HG03135 (cell line): Measurements from ENCODE around the gene KRTAP5-1.

Experiments
- ATAC-seq: cut with Tn5 transposase; IDR thresholded peaks from one replicate; pipeline ENCODE4 v1.9.1; 2021; ENCODE audit warnings: mild to moderate bottlenecking, moderate library complexity; ENCODE audit not compliant: unreplicated experiment

Gene KRTAP5-1

DNA sequence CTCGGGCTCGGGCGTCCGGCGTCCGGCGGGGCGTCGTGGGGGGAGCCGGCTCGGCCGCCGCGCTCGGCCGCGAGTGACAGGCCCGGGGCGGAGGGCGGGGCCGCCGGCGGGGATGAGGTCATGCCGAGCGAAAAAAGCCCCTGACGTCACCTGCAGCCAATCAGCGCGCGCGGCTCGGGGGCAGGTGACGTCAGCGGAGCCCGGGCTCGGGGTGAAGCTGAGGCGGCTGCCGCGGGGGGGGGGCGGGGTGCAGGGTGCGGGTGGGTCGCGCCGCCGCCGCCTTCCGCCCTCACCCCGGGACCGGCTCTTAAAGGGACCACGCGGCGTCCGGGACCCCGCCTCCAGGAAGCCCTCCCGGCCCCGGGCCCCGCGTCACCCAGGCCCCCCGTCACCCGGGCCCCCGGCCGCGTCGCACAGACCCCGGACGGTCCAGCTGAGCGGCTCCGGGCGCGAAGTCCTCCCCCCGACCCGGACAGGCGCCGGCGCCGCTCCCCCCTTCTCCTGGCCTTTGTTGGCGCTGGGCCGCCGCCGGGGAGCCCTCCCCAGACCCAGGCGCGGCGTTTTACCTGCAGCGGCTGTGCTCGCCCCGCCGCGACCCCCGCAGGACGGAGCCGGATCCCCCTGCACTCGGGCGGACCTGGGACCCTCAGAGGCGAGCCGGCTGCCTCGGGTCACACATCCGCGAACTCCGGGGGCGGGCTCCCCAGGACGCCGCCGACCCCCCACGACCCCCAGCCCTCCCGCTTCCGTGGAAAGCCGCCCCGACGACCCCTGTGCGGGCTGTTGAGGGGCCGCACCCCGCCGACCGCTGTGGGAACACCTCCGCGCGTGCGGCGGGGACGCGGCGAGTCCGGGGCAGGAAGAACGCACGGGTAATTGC lies 12.6 kb downstream of the KRTAP5-1 start, which contains the start of gene DUSP8:
DUSP8 (minus strand) TSS at position 75 of the 880 bp plus-strand sequence. CDS start 6,445 bp downstream, outside the sequence.
- ATAC-seq = peak; percentile 50

DNA sequence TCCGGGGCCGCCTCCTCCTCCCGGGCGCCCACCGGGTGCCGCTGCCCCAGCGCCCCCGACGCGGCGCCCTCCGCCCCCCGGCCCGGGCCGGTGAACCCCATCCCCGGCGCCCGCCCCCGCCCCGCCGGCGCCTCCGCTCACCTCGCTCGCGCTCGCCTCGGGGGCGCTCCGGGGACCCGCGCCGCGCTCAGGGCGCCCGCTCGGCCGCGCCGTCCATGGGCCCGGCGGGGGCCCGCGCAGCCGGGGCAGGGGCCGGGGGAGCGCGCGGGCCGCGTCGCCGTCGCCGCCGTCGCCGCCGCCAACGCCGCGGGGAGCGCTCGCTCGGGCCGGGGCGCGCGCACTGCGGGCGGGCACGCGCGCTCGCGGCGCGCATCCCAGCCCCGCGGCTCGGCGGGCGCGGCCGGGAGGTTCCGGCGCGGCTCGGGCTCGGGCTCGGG lies 13.3 kb downstream of the KRTAP5-1 start:
- ATAC-seq = no peak

DNA sequence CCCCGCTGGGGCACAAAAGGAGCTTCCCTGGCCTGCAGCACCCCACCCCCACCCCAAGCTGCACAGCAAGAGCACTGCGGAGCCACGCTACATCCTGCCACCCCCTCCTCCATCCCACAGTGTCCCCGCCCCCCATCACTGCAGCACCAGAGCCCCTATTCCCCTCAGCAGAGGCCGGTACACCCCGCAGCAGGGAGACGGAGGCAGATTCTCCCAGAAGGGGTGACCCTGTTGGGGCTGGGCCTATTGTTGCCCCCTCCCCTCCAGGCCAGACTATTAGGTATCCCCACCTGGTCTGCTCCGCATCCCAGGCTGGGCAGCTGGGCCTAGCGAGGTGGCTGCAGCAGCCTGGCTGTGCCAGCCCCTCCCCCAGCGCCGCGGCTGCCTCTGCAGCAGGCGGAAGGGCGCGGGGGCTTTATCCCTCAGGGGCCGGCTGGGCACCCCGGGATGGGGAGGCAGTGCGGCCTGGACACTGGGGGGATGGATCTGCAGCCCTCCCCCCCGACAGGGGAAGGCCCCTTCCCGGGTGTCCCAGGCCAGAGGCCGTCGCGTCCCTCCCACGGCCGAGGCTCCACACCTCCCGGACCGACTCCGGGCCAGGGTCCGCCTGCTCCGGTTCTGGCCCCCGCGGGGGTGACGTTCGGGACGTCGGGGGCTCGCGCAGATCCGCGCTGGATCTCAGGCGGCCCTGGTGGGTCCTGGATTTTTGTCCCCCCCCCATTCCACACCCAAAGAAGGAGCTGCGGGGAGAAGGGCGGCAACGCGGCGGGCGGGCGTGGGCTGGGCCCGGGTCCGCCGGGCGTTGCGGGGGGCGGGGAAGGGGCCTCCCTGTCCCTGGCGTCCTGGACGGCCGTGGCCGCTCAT lies 14.0 kb downstream of the KRTAP5-1 start:
- no peak for ATAC-seq

DNA sequence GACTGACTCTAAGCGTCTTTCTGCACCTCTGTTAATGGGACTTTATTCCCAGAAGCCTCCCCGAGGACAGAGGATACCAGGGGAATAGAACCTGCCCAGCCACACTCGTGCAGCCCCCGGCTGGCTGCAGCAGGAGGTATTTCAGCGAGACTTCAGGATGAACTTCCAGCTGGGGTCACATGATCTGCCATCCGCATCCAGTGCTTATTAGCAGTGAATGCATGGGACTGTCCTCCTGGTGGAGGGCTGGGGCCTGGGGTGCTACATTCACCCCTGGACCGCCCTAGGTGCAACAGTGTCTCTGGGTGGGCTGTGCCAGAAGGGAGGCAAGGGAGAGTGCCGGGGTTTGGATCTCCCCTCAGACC lies 14.6 kb downstream of the KRTAP5-1 start:
- ATAC-seq = no peak

DNA sequence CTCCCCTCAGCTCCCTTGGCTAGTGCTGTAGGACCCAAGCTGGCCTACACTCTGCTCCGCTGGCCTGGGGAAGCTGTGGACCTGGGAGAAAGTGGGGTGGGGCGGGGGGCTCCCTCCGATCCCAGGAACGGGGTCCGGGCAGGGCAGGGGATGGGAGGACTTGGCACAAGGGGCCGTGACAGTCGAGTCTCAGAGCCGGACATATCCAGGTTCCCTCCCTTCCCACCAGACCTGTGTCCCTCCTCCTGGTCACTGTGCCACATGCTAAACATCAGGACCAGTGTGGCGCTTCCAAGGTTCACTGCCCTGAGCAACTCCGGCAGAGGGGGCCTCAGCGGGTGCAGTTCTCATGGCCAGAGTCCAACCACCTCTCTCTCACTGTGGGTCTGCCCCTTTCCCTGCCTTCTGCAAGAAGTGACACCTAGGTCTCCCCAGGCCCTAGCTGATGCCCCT lies 15.1 kb downstream of the KRTAP5-1 start:
- ATAC-seq = no peak

DNA sequence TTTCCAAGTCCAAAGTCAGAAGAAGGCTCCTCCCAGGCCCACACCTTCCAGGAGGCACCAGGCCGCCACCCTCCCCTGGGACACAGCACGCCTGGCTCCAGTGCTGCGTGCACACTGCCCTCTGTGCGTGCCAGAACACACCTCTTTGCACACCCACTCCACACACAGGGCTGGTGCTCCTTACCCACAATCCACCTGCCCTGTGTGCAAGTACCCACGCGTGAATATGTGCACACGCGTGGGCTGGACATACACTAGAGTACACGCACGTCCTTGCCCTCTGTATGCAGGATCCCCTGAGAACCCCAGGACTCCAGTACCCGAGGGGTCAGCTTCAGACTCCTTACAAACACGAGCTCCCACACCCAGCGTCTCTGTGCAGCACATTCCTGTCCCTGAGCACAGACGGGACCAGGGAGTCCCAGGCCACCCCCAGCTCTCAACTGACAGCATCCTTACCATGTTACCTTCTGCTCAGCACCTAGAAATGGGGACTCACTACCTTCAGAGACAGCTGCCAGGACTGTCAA lies 15.8 kb downstream of the KRTAP5-1 start:
- no peak for ATAC-seq

DNA sequence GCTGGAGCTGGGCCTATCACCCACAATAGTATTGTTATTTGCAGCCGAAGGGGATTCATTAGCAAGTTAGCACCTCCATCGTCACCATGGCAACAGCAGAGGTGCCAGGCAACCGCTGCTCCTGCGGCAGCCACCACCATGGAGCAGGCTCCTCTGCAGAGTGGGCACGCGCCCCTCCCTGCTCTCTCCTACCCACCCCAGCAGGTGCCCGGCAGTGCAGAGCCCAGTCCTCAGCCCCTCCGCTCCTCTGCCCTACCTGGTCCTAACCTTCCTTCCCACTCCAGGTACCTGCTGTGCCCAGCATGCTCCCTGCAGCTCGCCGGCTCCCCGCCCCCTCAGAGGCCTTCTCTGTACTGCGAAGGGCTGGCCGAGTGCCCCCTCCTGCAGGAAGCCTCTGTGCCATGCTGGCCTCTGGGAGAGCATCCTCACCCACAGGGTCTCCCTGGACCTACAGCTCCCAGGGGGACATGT lies 16.6 kb downstream of the KRTAP5-1 start:
- ATAC-seq = no peak

DNA sequence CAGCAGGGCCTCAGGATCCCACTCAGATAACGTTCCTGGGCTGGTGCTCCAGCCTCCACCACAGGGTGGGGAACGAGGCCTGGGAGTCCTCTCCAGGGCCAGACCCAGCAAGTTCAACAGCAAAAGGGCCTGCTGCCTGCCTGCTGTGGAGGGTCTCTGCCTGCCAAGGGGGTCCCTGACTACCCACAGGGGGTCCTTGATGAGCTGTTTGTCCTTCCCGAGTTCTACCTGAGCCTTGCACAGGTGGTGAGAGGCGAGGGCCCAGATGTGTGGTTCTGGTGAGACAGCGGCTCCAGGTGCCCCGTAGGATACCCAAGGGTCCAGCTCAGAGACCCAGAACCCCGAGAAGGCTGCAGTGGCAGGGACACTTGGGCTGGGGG lies 17.4 kb downstream of the KRTAP5-1 start:
- no peak for ATAC-seq

DNA sequence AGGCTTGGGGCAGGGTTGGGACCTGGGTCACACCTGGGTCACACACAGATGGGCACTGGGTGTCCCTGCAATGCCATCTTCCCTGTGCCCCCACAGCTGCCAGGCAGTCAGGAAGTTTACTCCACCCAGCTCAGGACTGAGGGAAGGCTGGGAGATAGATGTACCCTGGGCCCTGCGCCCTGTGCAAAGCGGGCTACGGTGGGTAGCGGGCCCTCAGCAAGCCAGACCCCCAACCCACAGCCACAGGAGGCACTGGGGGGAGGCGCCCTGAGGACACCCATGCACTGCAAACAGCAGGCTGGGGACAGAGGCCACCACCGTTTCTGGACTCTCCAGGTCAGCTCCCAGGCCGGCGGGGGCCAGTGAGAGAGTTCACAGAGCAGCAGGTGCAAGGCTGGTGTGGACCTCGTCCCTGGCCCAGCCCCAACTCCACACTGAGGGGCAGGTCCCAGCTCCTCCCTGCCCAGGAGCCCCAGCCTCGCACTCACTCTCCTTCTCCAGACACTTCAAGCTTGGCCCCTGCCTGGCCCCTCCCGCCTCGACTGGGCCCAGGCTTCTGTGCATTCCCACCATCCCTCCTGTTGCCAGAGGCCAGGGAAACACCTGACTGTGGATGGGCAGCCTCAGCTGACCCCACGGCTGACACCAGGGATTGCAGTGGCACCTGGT lies 17.9 kb downstream of the KRTAP5-1 start:
- no peak for ATAC-seq

DNA sequence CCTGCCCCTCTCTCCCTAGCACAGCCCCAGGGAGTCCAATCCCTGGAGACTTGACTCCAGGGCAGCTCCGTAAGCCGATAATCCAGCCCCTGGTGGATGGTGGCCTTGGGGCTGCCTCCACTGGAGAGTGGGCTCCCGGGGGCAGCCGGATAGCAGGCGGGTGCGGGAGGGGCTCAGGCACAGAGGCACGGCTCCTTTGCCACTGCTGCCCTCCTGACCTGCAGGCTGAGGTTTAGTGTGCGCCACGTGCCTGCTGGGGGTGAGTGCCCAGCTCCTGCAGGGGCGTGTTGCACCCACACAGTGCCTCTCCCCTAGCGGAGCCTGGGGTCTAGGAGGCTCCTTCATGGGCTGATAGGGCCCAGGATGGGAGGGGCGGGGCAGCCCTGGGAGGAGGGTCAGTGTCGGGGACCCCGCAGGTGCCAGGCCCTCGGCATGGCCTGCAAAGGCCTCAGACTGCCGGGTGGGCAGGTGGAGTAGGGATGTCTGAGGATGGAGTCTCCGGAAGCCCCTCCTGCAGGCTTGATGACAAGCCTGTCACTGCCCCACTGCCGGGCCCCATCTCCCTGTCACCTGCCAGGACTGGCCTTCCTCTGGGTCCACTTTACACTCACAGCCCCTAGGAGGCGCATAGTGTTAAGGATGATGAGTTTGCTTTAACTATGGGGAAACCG lies 18.6 kb downstream of the KRTAP5-1 start:
- no peak for ATAC-seq

DNA sequence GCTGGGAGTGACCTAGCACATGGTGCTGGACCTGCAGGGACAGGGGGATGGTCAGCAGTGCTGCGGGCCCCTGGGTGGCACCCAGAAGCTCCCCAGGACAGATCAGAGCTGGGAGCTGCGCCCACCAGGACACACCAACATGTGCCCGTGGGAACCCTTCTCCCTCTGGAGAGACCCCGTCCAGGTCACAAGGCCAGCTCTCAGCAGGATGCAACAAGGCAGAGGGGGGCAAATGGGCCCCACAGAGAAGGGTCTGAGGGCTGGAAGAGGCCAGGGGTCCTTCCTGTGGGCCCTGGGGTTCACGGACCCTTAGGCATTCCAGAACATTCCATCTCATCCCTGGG lies 19.2 kb downstream of the KRTAP5-1 start:
- no peak for ATAC-seq

DNA sequence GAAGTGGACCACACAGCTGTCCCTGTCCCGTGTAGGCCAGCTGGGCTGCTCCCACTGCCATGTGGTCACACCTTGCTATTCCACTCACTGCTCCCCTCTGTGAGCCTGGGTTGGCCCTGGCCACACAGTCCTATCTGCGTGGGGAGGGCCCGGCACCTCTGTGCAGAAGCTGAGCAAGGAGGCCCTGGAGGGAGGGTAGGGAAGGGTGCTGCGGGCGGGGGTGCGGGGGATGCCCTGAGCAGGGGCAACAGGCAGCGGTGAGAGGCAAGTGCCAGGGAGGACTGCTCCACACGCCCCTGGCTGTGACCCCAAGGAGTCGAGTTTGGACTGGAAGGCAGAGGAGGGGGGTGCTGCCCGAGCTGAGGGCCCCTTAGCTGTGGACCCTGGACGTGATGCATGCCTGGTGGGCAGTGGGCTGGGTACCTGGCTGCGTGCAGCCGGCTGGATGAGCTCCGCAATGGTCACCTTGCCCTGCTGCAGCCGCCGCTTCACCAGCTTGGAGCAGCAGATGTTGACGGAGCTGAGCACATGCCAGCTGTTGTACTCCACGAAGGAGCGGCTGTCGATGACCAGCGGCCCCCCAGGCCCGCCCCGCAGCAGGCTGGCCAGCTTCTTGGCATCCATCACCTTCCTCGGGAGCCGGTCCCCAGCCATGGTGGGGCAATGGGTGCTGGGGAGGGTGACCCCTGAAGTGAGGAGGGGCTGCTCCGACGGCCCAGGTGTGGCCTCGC lies 19.7 kb downstream of the KRTAP5-1 start:
- no peak for ATAC-seq

DNA sequence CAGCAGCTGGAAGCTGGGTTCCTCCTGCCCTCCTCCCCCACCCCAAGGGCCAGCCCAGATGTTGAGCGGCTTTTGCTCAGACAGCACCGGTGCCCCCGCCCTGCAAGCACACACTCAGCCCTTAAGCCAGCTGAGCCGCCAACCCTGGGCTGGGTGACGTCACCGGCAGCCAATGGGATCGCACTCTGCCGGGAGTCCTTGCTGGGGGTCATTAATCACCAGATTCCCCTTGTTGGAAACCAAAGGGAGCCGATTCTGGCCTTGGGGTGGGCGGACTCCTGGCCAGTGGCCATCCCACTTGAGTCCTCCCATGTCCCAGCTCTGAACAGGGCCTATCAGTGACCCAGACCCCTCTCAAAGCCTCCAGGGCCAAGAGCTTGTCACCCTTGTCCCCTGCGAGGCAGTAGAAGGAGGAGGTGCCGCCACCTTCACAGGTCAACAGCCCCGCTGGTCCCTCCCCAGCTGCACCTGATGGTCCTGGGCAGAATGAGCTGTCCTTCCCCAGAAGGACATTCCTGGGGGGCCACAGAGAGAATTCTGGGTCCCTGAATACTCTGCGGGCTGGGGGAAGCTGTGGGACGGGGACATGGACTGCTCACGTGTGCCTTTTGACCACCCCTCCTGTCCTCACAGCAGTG lies 20.4 kb downstream of the KRTAP5-1 start:
- no peak for ATAC-seq

DNA sequence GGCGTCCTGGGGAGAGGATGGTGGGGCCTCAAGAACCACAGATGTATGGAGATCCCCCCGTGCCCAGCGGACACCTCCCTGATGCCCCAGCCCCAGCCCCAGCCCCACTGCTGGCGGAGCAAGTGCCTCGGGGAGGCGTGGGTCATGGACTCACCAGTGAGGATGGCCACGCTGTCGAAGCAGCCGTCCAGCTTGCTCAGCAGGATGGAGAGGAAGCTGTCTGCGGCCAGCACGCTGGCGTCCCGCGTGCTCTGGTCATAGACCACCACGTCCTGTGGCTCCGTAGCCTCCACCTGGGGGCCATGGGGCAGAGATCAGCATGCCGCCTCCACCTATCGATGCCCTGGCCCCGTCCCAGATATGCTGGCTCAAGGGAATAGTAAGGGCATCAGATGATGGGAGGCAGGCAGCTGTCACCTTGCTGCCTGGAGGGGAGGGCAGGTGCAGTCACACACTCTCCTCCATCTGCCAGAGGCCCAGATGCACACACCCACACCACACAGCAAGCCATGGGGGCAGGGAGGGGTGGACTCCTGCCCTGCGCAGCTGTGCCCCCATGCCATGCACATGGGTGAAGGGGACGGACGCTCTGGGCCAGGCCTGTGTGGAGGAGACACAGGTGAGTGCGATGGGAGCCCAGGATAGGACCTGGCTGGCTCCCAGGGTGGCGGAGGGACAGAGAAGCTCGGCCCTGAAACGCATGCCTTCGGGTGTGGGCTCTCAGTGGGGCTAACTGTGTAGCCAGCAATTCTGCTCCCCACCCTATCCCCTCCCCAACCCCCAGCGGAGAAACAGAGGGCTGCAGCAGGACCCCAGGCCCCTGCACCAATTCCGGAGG lies 21.2 kb downstream of the KRTAP5-1 start:
- ATAC-seq = no peak

DNA sequence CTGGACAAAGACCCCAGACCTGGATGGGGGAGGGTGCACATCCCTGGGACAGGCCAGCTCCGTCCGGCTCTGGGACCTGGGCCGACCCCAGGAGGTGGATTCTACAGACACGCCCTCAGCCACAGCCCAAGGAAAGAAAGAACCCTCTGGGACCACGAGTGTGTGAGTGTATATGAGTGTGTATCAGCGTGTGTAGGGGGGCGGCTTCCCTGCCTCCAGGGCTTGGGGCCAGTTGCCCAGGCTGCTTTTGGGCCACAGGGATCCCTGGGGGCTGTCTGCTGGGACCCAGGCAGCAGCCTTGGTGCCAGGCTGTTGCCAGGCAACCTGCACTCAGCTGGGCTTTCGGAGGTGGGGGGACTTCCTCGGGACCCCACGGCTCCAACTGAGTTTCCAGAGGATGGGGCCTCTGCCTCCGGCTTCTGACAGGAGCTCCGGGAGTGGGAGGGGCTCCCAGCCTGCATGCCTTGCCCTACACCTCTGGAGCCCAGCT lies 21.9 kb downstream of the KRTAP5-1 start:
- ATAC-seq = no peak

DNA sequence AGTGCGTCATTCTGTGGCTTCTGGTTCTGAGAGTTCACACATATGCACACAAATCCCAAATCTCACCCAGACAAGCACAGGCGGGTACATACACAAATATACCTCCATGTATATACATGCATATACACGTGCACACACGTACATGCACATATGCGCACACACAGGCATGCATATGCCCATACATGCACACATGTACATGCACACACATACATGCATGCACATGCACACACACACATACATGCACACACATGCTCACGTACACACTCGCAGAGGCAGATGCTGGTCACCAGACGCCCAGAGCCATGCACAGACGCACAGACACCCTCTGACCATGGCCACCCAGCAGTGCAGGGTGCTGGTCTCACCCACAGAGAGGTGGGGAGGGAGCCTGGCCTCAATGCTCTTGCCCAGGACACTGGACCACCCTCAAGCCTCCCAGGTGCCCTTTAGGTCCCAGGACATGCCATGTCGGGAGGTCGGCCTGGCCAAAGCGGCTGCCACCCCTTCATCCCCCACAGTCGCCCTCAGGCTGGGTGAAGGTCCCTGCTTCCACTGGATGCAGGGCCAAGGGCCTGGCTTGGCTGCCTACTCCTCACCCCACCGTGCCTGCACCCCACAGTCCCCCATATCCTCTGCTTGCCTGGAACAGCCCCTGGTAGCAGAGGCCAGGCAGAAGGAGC lies 22.5 kb downstream of the KRTAP5-1 start:
- ATAC-seq = no peak

DNA sequence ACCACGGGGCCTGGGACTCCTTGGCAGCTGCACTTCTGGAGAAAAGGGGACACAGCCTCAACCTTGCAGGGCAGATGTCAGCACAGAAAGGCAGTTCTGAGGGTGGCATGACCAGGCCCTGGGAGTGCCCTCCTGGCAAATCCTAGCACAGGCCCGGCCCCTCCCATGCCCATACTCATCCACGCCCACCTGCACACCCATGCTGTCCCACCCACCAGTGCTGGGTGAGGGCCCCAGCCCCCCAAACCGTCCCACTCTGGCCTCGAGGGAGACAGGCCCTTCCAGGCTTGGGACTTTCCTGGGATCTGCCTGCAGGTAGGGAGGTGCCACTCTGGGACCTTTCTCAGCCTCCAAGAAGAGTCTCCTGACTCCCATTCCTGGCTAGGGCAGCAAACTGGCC lies 23.1 kb downstream of the KRTAP5-1 start:
- ATAC-seq = no peak

DNA sequence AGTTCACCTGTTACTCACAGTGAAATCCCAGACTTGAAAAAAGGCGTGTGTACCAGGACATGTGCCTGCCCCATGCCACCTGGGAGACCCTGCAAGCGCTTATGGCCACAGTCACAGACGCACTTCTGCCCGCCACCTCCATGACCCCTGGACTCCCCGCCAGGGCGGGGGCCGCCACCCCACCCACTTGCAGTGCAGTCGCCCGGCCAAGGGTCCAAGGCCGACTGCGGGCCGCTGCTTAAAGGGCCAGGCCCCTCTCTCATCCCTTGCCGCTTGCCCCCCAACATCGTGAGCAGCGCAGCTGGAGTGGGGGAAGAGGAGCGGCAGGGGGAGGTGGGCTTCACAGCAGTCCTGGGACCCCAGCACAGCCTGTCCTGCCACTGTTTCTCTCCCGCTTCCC lies 23.8 kb downstream of the KRTAP5-1 start:
- ATAC-seq = no peak
